HG03520 (cell line): ENCODE results near the gene SPDYC.
A peak's percentile ranks its signal among the peaks of the same experiment; 100 is the strongest.
"Not testable (repeated sequence)": the region's sequence is repeated elsewhere in the genome, so short reads cannot be mapped to it uniquely, and the experiment has no call there.

ENCODE experiments used
- ATAC-seq: cut with Tn5 transposase; IDR thresholded peaks from one replicate; pipeline ENCODE4 v1.9.1; 2021; ENCODE audit warnings: mild to moderate bottlenecking, moderate library complexity; ENCODE audit not compliant: unreplicated experiment

Gene SPDYC

DNA sequence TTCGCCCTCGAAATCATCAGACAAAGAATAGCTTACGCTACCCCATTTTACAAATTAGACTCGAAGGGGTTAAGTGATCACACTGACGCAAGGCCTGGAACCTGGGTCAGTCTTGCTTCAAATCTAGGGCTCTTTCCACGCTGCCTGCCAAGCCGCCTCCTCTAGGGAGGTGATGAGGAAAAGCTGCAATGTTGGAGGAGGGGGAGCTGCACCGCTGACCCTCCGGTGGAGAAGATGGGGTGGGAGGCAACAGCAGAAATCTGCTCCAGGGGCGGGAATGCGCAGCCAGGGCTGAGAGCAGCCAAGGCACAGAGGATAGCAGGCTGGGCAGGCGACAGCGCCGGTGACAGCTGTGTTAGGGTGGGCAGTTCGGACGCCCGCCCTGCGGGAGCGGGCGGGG, 36.3 kb upstream of the SPDYC start:
- ATAC-seq = no peak

DNA sequence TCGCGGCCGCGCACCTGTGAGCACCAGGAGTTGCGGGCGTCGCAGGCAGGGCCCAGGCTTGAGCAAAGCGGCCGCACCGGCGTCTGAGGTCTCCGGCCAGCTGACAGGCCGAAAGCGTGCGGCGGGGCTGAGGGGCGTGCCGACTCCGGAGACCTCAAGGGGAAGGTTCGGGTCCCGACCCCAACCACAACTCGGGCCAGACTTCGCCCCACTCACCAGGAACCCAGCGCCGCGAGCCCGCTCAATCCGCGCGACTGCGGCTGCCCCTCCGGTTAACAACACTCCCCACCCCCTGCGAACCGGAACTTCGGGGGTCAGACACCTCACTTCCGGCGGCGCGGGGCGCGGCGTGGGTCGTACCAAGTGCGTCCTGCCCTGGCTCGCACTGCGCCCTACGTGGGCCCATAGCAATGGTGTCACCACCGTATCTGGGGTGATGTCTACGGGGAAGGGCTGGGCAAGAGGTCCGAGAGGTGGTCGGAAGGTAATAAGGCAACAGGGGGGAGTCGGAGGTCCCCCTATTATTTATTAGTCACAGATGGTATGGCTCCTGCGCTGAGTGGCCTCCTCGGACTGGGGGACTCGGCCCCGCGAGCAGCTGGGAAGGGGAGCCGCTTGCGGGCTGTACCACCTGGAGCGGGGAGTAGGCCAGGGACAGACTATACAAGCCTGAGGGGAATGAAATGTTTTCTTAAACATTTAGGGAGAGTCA, 35.6 kb upstream of the SPDYC start, which contains the start of gene SYVN1:
SYVN1 (minus strand) TSS at position 280 of the 712 bp plus-strand sequence. CDS start 918 bp downstream, outside the sequence.
- ATAC-seq = peak; percentile 59

DNA sequence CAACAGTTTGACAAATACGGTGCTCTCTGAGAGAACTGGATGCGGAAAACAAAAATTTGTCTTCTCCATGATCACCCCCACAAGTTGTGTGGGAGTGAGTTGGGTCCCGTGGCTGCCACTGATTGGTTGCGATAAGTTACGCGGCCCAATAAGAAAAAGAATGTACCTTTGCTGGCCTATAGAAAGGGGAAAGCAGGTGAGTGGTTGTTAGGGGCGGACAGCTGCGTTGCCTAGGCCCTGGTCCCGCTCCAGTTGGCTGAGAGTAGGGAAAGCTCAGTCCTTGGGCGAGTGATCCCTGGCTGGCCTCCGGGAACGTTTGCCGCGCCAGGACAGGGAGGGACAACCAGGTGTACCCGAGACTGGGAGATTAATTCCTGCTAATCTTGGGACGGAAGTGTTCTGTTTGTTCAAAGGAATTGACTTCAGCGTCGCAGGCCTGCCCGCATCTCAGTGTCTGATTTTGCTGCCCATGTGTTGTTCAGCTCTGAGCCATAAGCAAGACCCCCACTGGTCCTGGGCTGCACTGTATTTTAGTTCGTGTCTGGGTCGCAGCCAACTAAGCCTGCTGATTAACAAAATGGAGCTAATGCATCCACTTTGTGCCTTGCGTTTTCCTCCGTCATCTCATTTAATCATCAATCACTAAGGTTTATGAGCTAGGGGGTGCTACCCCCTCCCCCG, 34.9 kb upstream of the SPDYC start:
- ATAC-seq = peak; percentile 47

DNA sequence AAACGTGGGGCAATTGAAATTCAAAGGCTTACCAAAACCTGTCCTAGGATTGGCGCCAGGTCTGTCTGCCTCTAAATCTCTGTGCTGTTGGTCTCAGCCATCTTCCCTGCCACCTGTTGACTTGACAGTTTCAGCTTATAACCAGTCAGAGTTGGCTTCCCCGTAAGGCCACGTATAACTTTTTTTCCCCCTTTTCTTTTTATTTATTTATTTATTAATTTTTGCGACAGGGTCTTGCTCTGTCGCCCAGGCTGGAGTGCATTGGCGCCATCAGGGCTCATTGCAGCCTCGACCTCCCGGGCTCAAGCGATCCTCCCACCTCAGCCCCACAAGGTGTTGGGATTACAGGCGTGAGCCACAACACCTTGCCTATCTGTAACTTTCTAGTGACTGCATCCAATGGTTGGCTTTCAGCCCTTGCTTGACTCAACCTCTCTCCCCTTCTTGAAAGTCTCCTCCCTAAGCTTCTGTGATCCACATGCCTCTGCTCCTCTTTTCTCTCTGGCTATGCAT, 34.3 kb upstream of the SPDYC start:
- no peak for ATAC-seq

DNA sequence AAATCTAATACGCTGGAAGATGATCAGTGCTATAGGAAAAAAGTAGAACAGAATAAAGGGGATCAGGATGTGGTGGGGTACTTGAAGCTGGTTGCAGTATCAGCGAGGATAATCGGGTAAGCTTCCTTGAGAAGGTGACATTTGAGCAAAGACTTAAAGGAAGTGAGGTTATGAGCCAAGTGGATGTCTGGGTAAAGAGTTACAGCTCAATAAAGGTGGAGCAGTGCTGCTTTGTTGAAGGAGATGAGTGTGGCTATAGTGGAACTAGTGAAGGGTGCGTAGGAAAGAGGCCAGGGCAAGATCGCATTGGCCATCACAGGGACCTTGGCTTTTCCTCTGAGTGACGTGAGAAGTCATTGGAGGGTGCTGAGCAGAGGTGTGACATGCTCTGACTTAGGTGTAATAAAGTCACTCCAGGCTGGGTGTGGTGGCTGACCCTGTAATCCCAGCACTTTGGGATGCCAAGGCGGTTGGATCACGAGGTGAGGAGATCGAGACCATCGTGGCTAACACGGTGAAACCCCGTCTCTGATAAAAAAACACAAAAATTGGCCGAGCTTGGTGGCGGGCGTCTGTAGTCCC, 33.4 kb upstream of the SPDYC start:
- ATAC-seq = no peak

DNA sequence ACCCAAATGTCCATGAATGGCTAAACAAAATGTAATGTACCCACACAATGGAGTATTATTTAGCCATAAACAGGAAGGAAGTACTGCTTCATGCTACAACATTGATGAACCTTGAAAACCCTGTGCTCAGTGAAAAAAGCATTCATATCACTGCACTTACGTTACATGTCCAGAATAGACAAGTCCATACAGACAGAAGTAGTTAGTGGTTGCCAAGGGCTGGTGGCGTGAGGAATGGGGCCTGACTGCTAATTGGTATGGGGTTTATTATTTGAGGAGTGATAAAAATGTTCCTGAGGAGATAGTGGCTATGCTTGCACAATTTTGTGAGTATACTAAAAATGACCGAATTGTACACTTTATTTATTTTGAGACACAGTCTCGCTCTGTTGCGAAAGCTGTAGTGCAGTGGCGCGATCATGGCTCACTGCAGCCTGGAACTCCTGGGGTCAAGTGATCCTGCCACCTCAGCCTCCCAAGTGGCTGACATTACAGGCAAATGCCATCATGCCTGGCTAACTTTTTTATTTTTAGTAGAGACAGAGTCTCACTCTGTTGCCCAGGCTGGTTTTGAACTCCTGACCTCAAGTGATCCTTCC, 28.0 kb upstream of the SPDYC start:
- no peak for ATAC-seq

DNA sequence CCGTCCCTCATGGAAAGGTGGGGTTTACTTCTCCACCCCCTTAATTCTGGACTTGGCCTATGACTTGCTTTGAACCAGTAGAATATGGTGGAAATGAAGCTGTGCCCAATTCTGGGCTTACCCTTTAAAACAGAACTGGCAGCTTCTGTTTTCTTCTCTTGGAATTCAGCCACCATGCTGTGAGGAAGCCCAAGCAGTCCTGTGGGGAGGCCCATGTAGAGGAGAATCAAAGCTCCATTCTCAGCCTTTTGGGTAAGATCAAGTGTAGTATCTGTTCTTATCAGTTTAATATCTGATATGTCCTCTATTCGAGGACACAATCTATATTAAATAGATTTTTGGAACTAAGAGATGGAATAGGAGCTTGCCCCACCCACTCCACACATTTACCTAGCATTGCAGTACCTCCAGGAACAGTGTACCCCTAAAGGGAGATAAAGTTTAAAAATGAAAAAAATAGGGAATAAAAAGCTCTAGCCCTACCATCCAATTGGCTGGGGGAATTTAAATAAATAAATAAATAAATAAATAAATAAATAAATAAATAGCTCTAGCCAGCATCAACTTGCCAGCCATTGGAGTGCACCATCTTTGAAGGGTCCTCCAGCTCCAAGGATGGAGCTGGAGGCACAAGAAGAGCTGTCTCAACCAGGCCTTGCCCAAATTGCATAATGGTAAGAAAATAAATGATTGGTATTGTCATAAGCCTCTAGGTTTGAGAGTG, 22.5 kb upstream of the SPDYC start:
- no peak for ATAC-seq

DNA sequence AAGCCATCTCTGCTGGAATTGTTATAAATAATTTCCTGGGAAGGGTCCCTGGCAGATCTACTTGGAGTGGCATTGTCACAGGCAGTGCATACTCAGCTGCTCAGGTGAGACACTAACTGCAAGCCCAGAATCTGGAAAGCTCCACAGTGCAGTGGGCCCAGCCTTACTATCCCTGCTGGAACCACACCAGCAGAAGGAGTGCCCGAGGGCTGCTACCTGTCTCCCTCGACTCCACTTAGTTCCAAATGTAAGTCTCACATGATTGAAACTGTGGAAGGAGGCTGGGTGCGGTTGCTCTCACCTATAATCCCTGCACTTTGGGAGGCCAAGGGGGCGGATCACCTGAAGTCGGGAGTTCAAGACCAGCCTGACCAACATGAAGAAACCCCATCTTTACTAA, 21.4 kb upstream of the SPDYC start:
- no peak for ATAC-seq

DNA sequence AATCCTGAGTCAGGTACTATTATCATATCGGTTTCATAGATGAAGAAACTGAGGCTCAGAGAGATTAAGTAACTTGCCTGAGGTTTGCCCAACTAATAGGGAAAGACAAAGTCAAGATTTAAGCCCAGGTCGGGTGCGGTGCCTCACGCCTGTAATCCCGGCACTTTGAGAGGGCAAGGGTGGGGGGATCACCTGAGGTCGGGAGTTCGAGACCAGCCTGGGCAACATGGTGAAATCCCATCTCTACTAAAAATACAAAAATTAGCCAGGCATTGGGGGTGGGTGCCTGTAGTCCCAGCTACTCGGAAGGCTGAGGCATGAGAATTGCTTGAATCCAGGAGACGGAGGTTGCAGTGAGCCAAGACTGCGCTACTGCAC, 19.9 kb upstream of the SPDYC start:
- not testable (repeated sequence) for ATAC-seq

DNA sequence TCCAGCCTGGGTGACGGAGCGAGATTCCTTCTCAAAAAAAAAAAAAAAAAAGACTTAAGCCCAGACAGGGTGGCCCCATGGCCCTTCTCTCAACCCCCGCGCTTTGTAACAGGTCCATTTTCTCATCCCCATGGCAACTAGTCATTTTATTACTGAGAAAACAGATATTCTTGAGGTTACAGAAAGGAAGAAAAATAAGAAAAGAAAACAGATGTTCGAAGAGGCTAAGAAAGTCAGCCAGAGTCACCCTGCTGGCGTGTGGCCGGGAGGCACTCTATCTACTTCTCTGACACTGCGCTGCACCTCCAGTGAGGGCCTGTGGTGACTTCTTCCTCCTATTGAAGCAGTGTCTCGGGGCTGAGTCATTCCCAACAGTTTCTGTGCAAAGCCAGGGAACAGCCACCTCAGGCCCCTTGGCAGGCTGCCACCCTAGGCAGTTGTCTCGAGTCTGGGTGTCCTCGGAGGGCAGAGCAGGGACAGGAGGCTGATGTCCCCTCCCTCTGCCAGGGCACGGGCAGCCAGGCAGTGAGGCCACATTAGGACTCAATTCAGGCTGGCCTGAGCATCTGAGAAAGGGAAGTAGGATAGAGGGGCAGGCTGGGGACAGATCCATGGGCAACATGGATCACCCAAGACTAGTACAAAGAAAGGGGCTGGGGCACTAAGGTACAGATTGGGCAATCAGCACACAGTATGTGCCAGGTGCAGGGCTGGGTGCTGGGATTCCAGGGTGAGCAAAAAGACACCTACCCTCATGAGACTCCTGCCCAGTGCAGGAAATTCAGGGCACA, 19.3 kb upstream of the SPDYC start:
- no peak for ATAC-seq

DNA sequence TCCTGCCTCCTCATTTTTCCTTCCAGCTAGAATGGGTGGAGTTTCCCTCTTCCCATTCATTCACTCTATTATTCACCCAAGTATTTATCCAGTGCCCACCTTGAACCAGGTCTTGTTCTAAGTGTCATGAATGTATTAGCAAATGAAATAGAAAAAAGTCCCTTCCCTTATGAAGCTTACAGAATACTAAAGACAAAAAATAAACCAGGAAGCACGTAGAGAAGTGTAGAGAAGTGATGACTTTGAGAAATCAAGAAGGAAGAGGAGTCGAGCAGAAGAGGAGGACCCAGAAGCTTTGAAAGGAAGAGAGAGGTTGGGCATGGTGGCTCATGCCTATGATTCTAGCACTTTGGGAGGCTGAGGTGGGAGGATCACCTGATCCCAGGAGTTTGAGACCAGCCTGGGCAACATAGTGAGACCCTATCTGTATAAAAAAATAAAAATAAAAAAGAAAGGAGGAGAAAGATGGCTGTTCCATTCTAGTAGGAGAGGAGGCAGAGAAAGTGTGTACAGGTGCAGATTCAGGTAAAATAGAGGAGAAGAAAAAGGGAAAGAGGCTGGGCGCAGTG, 18.6 kb upstream of the SPDYC start:
- ATAC-seq = no peak

DNA sequence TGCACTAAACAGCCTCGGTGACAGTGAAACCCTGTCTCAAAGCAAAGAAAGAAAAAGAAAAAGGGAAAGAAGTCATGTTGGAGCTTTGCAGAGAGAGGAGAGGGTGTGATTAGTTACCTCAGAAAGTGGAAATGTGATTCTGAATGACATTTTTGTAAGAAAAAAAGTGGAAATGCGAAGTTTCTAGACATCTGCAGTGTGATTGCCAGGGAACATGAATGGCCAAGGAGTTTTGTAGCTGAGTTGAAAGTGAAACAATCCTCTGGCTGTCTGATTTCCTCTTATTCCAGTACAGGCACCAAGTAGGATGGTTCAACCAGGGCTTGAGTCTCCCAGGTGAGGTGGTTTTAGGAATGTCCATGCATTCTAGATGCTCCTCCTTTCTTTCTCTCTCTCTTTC, 17.9 kb upstream of the SPDYC start:
- ATAC-seq = no peak

DNA sequence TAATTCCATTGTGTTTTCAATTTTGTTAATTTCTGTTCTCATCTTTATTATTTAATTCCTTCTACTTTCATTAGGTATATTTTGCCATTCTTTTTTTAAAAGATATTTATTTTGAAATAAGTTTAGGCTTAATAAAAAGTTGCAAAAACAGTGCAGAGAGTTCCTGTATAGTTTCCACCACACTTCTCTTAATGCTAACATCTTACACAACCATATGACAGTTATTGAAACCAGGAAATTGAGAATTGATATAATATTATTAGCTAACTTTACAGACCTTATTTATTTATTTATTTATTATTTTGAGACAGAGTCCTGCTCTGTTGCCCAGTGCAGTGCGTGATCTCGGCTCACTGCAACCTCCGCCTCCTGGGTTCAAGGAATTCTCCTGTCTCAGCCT, 13.8 kb upstream of the SPDYC start:
- no peak for ATAC-seq

DNA sequence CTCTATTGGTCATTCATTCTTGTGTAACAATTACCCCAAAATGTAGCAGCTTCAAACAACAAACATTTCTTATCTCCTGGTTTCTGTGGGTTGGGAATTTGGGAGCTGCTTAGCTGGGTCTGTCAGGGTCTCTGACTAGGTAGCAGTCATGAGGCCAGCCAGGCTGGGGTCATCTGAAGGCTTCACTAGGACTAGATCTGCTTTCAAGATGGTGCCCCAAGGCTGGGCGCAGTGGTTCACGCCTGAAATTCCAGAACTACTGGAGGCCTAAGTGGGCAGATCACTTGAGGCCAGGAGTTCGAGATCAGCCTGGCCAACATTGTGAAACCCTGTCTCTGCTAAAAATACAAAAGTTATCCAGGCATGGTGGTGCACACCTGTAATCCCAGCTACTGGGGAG, 13.1 kb upstream of the SPDYC start:
- no peak for ATAC-seq

DNA sequence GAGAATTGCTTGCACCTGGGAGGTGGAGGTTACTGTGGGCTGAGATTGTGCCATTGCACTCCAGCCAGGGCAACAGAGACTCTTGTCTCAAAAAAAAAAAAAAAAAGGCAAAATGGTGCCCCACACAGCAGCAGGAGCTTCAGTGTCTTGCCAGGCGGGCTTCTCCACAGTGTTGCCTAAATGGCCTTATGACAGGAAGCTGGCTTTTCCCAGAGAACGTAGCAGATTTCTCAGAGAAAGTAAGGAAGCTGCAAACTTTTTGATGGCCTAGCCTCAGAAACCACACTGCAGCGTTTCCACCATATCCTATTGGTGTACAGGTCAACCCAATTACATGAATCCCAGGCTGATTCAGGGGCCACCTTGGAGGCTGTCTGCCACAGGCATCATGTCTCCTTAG, 12.7 kb upstream of the SPDYC start:
- no peak for ATAC-seq

DNA sequence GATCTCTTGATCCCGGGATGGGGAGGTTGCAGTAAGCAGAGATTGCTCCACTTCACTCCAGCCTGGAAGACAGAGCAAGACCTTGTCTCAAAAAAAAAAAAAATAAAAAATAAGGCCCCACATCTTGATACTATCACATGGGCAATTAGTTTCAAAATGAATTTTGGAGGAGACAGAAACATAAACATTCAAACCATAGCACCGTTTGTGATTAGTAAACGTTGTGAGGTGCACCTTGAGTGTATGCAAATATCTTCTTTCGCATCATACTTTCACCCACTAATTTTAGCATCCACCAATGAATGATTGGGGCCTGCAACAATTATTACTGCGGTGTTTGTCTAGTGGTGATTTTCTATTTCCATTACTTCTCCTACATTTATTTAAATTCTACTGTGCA, 11.0 kb upstream of the SPDYC start:
- ATAC-seq = no peak

DNA sequence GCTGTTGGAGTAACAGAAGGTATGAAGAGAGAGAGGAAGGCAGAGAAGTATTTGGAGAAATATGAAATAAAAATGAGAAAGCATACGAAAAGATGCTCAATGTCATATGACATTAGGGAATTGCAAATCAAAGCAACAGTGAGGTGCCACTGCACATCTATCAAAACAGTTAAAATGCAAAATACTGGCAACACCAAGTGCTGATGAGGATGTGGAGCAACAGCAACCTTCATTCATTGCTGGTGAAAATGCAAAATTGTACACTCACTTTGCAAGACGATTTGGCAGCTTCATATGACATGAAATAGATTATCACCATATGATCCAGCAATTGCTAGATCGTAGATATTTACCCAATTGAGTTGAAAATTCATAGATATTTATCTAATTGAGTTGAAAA, 9.4 kb upstream of the SPDYC start:
- ATAC-seq = no peak

DNA sequence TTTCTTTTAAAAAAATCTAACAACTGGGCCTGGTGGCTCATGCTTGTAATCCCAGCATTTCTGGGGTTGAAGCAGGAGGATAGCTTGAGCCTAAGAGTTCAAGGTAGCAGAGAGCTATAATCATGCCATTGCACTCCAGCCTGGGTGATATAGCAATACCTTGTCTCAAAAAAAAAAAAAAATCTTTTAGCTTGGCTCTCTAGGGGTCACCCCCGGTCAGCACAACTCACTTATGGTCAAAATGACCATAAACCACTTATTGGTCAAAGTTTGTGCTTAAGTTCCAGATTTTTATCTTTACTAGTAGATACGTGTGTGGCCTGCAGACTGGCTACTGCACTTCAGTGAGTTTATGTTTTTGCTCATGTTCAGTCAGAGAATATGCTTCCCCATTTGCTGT, 6.3 kb upstream of the SPDYC start:
- ATAC-seq = no peak

DNA sequence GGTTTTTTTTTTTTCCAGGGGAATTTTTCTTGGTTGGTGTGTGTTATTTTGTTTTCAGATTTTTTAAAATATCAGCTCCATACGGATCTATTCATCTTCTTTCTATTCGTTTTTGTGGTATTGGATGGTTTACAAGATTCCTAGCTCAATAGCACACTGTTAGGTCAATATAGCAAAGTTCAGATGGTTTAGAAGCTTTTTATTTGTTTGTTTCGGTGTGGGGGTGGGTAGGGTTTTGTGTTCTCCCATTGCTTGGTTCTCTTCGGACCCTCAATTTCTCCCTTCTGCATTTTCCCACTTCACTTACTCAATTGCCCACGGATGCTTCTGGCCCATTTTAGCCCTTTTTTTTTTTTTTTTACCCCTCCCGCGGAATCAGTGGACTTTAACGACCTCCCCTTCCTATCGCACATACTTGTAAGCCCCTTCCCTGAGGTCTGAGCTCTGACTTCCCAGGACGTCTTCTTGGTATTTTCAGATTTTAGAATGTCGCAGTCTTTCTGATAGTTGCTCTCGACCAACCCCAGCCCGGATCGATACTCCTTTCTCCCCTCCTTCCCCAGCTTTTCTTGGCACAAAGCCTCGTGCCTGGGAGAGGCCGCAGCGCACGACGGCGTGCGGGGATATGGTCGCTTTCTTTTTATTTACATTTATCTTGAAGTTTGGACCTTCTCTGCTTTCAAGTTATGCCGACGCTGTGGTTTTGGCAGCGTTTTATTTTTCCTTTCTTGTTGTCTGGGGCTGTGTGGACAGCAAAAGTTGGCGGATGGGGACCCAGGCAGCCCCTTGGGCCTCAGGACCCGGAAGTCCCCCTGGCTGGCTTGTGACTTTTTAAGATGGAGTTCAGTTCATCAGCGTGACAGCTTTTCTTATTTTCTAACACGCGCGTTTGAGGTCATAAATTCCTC, 4.4 kb upstream of the SPDYC start:
- ATAC-seq = no peak
